Stimulated activated CD8-positive, alpha-beta memory T cell treated with anti-CD3 and anti-CD28 coated beads, Interleukin-12 subunit alpha, Interleukin-12 subunit beta, amount 100 ng/mL, for 24 hours (primary cell): Measurements from ENCODE around the gene RNF17.

ENCODE experiments used
- DNase-seq: peaks from one replicate; pipeline ENCODE4 v3.0.0-alpha.2; 2020; ENCODE audit errors: extremely low read depth

Gene RNF17

GRCh38 chr13:24899601-24900000 is 135.6 kb downstream of the RNF17 start:
- no peak for DNase-seq

GRCh38 chr13:24900507-24900906 is 136.5 kb downstream of the RNF17 start:
- no peak for DNase-seq

- DNase-seq, result no peak
Measured at GRCh38 chr13:24905242-24905641, 141.3 kb downstream of the RNF17 start.

- no peak for DNase-seq
Measured at GRCh38 chr13:24906268-24906667, 142.3 kb downstream of the RNF17 start.

GRCh38 chr13:24910502-24911132 is 146.6 kb downstream of the RNF17 start:
- no peak for DNase-seq

GRCh38 chr13:24911133-24911908 is 147.4 kb downstream of the RNF17 start:
- no peak for DNase-seq

- DNase-seq, result no peak
Measured at GRCh38 chr13:24916464-24916863, 152.5 kb downstream of the RNF17 start.

- no peak for DNase-seq
Measured at GRCh38 chr13:24921003-24921402, 157.0 kb downstream of the RNF17 start.

- DNase-seq, result no peak
Measured at GRCh38 chr13:24921881-24922280, 157.9 kb downstream of the RNF17 start.

- DNase-seq, result no peak
Measured at GRCh38 chr13:24922387-24922744, 158.4 kb downstream of the RNF17 start.

GRCh38 chr13:24922745-24923591 is 159.0 kb downstream of the RNF17 start:
- DNase-seq, result peak; percentile 86

GRCh38 chr13:24925318-24926231 is 161.6 kb downstream of the RNF17 start:
- no peak for DNase-seq

- DNase-seq, result no peak
Measured at GRCh38 chr13:24927810-24928404, 163.9 kb downstream of the RNF17 start.

GRCh38 chr13:24929196-24929595 is 165.2 kb downstream of the RNF17 start:
- no peak for DNase-seq
